HG03064 (cell line): ENCODE data around the gene EXO1.
A peak's percentile ranks its signal among the peaks of the same experiment; 100 is the strongest.

Experiments used
- ATAC-seq: cut with Tn5 transposase; IDR thresholded peaks from one replicate; pipeline ENCODE4 v1.9.1; 2021; ENCODE audit warnings: low read depth; ENCODE audit not compliant: unreplicated experiment

Gene EXO1

DNA sequence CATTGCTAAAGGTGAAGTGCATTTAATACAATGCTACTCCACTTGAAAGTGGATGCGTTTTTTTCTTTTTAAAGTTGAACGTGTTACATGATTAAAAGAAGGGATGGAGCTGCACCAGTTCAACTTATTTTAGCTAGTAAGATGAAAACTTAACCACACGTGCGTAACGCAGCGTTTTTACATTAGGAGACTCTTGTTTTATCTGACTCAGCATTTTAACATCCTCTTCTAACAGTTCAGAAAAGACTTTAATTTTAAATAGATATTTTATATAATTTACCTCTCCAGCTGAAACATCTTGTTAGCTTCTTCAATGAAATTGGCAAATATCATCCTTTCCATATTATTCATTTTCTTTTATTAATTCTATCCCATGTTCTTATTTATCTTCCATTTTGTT lies 33.4 kb downstream of the EXO1 start:
- ATAC-seq: no peak

GRCh38 chr1:241883159-241883558 lies 35.2 kb downstream of the EXO1 start:
- no peak for ATAC-seq

DNA sequence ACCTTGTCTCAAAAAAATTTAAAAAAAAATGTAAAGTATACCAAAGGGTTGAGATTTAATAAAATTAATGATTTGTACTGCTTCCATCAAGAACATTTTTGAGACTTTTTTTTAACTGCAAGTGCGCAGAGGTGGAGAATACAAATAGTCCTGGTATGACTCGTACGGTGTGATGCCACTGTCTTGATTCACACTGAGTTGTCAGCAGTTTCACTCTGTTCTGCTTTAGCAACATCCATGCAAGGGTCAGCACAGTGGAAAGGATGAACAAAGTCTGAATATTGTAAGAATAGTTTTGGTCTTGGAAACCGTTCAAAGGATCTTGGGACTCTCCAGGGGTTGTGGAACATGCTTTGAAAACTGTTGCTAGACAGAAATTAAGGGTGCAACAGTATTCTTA lies 40.2 kb downstream of the EXO1 start:
- ATAC-seq: no peak

- no peak for ATAC-seq
Observed at GRCh38 chr1:241891296-241891695, 43.3 kb downstream of the EXO1 start.

DNA sequence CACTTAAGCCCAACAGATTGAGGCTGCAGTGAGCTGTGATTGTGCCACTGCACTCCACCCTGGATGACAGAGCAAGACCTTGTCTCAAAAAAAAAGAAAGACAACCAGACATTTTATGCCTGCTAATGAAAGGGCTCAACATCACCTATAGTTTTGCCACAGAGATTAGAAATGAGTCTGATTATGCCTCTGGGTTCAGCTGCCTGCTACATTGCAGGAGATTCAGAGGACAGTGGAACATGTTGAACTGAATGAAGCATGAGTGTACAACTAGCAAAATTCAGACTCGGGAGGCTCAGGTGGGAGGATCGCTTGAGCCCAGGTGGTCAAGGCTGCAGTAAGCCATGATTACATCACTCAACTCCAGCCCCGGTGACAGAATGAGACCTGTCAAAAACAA lies 46.0 kb downstream of the EXO1 start:
- no peak for ATAC-seq

DNA sequence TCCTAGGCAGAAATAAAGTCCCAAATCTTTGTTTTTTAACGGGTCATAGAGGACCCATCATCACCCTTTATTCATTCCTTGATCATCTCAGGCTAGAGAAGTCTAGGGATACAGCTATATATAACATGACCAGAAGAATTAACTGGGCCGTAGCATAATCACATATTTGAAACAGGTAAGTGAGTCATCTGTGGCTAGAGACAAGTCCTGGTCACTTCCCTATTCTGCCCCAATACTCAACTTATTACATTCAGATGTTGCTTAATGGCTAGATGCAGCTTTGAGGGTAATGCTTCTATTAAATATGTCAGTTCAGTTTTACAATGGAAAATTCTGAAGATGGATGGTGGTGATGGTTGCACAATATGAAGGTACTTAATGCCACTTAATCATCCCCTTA lies 47.0 kb downstream of the EXO1 start:
- ATAC-seq: peak; percentile 66

DNA sequence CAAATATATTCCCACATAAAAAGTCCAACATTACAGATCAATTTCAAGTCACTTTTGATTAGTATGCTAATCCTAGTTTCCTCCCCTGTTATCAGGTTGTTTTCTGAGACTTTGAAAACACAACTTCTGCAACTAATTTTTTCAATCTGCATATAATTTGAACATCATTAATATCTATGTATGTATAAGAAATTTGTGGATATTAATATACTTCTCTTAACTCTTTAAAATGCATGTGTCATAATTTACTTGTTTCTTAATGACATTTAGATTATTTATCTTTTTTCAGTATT lies 48.6 kb downstream of the EXO1 start:
- ATAC-seq: no peak

DNA sequence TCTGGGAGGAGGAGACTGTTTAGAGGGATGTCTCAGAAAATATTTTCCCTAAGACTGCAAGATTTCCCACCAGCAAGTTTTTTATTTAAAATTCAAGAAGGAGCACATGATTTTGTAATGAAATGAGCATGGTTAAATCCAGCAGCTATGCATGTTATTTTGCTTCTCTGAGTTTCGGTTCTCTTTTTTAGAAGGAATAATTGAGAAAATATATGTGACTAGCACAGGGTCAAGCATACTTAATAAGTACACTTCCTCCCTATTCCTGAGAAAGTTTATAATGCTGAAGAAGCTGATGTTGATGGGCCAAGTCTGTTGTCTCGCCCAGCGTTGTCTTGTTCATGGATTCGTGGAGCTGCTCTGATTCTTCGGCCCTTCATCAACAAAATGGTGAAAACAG lies 51.2 kb downstream of the EXO1 start:
- no peak for ATAC-seq

- ATAC-seq: no peak
Observed at GRCh38 chr1:241900381-241900780, 52.4 kb downstream of the EXO1 start.

- no peak for ATAC-seq
Observed at GRCh38 chr1:241902391-241903065, 54.5 kb downstream of the EXO1 start.

- no peak for ATAC-seq
Observed at GRCh38 chr1:241916196-241916595, 68.2 kb downstream of the EXO1 start.

DNA sequence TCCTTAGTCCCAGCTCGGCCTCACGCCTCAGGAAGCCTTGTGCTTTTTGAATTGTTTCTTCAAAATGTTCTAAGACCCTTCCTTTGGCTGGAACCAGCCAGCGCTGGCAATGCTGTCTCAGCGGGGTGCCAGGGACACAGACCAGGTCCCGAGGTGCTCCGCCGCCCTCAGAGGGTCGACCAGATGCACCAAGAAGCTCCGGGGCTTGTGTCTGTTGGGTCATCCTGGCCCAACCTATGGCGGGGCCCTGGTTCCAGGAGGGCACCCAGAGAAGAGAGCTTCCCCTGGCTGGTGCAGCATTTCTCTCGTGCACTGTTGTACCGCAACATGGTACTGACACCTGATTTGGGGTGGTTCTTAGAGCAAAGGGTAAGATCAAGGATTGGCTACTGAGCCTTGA lies 69.5 kb downstream of the EXO1 start:
- ATAC-seq: no peak

- no peak for ATAC-seq
Observed at GRCh38 chr1:241918879-241919278, 70.9 kb downstream of the EXO1 start.

DNA sequence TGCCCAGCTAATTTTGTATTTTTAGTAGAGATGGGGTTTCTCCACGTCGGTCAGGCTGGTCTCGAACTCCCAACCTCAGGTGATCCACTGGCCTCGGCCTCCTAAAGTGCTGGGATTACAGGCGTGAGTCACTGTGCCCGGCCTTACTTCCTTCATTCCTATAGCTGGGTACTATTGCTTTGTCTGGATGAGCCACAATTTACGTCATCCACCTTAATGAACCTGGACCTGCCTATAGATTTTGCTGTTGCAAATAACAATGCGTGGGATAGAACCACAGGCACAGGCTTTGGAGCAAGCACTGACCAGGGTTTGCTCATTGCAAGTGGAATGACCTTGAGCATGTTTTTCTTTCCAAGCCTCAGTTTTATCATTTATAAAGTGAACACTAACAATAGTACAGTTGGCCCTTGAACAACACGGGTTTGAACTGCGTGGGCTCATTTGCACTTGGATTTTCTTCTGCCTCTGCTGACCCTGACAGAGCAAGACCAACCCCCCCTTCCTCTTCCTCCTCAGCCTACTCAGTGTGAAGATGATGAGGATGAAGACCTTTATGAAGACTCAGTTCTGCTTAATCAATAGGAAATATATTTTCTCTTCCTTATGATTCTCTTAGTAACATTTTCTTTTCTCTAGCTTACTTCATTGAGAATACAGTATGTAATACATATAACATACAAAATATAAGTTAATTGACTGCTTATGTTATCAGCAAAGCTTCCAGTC lies 76.2 kb downstream of the EXO1 start:
- ATAC-seq: no peak

DNA sequence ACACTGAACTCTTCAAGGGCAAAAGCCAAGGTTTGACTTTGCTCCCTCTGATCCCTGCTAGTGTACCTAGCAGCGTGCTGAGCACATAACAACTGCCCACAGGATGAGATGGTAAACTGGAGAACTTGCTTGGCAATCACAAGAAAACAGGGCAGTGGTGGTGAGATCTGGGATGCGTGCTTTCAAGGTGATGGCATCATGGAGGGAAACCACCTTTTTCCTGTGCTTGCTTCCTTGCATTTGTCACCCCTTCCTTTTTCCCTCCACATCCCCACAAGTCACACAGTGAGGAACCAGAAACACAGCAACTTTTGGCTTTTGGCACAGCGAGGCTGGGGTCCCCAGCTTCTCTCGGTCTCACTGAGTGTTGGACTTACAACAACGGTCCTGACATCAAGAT lies 78.1 kb downstream of the EXO1 start:
- no peak for ATAC-seq

- ATAC-seq: no peak
Observed at GRCh38 chr1:241927321-241927720, 79.3 kb downstream of the EXO1 start.

GRCh38 chr1:241932845-241933244 lies 84.8 kb downstream of the EXO1 start:
- no peak for ATAC-seq

- no peak for ATAC-seq
Observed at GRCh38 chr1:241934201-241934848, 86.3 kb downstream of the EXO1 start.

DNA sequence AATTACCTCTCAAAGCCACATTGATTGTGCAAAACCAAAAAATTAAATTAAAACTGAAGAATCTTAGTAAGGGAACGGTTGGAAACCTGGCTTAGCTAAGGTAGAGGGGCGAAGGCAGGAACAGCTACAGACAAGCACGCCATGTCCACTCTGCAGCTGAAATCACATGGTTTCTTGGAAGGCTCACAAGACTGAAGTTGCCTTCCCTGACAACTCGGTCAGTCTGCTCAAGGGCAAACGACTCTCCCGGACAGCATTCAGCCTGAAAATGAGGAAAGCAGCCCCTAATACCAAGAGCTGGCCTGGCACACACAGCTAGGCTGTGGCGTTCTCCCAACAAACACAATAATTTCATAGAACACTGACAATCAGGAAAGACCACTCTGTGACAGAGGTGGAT lies 86.9 kb downstream of the EXO1 start:
- ATAC-seq: no peak
